SH-SY5Y (cell line): ENCODE measurements around the gene ACVR1B.

Experiments used
- GATA2 ChIP-seq: IDR thresholded peaks from 2 replicates; pipeline ENCODE4 v1.6.1; 2011; ENCODE audit warnings: mild to moderate bottlenecking, low read depth, low read length
- GATA3 ChIP-seq: IDR thresholded peaks from 2 replicates; pipeline ENCODE4 v1.6.1; 2011; ENCODE audit warnings: low read depth, mild to moderate bottlenecking, low read length, moderate library complexity

ACVR1B gene

GRCh38 chr12:52036587-52037171, 85.2 kb downstream of the ACVR1B start:
- TF ChIP-seq GATA2 (no peak), GATA3 (no peak)

GRCh38 chr12:52037248-52037861, 85.9 kb downstream of the ACVR1B start:
- TF ChIP-seq GATA2: no peak
- TF ChIP-seq GATA3: no peak

- TF ChIP-seq GATA2: no peak
- TF ChIP-seq GATA3: no peak
Observed at GRCh38 chr12:52038447-52038846, 86.9 kb downstream of the ACVR1B start.

GRCh38 chr12:52041035-52041434, 89.5 kb downstream of the ACVR1B start:
- TF ChIP-seq GATA2: no peak
- no peak for TF ChIP-seq GATA3

- TF ChIP-seq GATA2 (no peak), GATA3 (no peak)
Observed at GRCh38 chr12:52041695-52042123, 90.2 kb downstream of the ACVR1B start.

GRCh38 chr12:52042706-52043385, 91.3 kb downstream of the ACVR1B start:
- no peak for TF ChIP-seq GATA3
- TF ChIP-seq GATA2: no peak

GRCh38 chr12:52043386-52044212, 92.1 kb downstream of the ACVR1B start:
- TF ChIP-seq GATA3: no peak
- no peak for TF ChIP-seq GATA2

GRCh38 chr12:52044292-52044983, 92.9 kb downstream of the ACVR1B start:
- no peak for TF ChIP-seq GATA2
- TF ChIP-seq GATA3: no peak

- no peak for TF ChIP-seq GATA3
- TF ChIP-seq GATA2: no peak
Observed at GRCh38 chr12:52045794-52046199, 94.3 kb downstream of the ACVR1B start.
